Measurements from ENCODE around the gene ADRA2B.

DNA sequence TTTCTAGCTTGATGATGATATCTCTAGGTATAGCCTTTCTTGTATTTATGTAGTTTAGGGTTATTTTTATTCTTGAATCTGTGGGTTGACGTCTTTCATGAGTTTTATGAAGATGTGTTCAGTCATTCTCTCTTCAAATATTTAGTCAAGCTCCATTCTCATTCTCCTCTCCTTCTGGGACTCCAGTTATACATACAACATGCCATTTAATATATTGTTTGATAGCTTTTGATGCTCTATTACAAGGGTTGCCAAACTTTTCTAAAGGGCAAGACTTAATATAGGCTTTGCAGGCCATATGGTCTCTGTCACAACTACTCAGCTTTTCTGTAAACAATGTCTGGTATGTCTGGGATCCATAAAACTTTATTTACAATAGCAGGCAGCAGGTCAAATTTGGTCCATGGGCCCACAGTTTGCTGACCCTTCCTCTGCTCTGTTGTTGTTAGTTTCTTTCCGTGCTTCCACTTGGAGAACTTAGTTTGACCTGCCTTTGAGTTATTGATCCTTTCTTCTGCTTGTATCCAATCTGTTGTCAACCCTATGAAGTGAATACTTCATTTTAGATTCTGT is 41.1 kb downstream of the ADRA2B start:
- TF ChIP-seq, protein P1, sequence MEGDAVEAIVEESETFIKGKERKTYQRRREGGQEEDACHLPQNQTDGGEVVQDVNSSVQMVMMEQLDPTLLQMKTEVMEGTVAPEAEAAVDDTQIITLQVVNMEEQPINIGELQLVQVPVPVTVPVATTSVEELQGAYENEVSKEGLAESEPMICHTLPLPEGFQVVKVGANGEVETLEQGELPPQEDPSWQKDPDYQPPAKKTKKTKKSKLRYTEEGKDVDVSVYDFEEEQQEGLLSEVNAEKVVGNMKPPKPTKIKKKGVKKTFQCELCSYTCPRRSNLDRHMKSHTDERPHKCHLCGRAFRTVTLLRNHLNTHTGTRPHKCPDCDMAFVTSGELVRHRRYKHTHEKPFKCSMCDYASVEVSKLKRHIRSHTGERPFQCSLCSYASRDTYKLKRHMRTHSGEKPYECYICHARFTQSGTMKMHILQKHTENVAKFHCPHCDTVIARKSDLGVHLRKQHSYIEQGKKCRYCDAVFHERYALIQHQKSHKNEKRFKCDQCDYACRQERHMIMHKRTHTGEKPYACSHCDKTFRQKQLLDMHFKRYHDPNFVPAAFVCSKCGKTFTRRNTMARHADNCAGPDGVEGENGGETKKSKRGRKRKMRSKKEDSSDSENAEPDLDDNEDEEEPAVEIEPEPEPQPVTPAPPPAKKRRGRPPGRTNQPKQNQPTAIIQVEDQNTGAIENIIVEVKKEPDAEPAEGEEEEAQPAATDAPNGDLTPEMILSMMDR (IDR thresholded peaks at IDR 0.05): no peak
- no peak for TF ChIP-seq POLR2A (IDR thresholded peaks at IDR 0.05)

All from Peyer's patch (tissue), 4 donors.